HG02938 (cell line): ENCODE data around the gene MMS19.
"Not testable (repeated sequence)": the region's sequence is repeated elsewhere in the genome, so short reads cannot be mapped to it uniquely, and the experiment has no call there.

Experiments used
- ATAC-seq: cut with Tn5 transposase; IDR thresholded peaks from one replicate; pipeline ENCODE4 v1.9.1; 2021; ENCODE audit warnings: mild to moderate bottlenecking, moderate library complexity; ENCODE audit not compliant: unreplicated experiment

Gene MMS19

GRCh38 chr10:97503406-97503805, 5.2 kb upstream of the MMS19 start:
- no peak for ATAC-seq

DNA sequence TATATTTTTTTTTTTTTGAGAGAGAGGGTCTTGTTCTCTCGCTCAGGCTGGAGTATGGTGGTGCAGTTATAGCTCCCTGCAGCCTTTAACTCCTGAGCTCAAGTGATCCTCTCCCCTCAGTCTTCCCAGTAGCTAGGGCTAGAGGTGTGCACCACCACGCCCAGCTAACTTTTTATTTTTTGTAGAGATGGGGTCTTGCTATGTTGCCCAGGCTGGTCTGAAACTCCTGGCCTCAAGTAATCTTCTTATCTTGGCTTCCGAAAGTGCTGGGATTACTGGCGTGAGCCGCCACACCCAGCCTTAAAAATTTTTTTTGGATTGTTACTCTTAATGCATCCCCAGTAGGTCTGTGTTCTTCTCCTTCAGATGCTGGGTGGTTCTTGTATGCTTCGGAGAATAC, 4.7 kb upstream of the MMS19 start:
- no peak for ATAC-seq

DNA sequence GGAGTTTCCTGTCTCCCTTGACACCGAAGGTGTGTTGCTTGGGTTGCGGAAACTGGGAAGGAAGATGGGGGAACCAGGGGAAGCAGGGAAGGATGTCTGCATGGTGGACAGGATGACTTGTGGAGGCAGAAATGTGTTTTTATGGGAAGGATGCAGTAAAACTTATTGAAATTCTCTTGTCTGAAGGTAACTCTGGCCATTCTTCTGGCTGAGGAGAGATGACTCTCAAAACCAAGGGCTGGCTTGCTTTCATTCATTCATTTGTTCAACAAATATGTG, 2.0 kb upstream of the MMS19 start:
- ATAC-seq = no peak

- ATAC-seq = no peak
Observed at GRCh38 chr10:97499561-97500296, 1.5 kb upstream of the MMS19 start.

DNA sequence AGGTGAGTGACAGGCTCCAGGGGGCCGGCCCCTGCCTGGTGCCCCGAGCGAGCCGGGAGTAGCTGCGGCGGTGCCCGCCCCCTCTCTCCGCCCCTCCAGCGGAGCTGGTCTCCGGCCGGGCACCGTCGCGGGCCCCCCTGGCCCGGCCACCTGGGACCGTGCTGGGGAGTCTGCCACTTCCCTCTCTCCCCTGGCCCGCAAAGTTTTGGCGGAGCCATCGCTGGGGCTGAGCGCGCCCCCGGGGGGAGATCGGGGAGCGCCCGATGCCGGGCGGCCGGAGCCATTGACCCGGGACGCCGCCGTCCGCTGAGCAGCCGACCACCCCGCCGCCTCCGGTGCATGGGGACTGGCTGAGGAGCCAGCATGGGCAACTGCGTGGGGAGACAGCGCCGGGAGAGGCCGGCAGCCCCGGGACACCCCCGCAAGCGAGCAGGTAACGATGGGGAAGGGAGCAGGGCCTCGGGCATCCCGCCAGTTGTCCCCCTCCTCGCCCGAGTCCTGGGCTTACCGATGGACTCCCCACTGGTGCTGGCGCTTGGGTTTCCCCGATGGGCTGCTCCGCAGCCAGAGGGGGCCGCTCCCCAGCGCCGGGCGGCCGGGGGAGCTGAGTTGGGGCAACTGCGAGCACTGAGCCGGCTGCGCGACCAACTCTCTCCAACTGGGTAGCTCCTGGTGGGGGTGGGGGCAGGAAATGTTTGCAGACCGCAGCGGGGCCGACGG, 779 bp upstream of the MMS19 start, which contains the start of gene UBTD1:
Gene UBTD1 (plus strand): TSS at position 84 of the 720 bp plus-strand sequence. CDS start 280 bp downstream, at position 364.
- peak; percentile 13 for ATAC-seq

DNA sequence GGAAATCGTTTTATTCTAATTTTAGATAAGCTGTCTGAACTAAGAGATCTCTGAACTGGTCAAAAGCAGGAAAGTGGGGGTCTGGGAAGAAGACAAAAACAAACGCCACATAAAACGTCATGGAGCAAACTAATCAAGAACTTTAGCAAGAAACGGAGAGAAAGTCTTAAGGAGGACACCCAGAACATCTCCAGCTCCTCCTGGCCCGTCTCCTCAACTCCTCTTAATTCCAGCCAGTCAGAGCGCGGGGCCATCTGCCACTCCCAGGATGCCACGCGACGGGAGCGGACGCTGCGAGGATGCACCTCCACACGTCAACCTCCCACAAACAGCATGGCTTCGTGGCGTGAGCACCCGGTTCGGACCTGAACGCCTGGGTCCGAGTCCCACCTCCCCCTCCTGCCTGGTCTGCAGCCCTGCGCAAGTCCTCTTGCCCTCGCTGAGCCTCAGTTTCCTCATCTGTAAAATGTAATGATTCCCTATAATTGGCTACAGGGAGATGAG, 598 bp downstream of the MMS19 start:
- no peak for ATAC-seq

GRCh38 chr10:97494863-97495506, 3.2 kb downstream of the MMS19 start:
- no peak for ATAC-seq

GRCh38 chr10:97494151-97494550, 4.1 kb downstream of the MMS19 start:
- no peak for ATAC-seq

- no peak for ATAC-seq
Observed at GRCh38 chr10:97490592-97490991, 7.6 kb downstream of the MMS19 start.

GRCh38 chr10:97485647-97486281, 12.5 kb downstream of the MMS19 start:
- ATAC-seq = no peak

DNA sequence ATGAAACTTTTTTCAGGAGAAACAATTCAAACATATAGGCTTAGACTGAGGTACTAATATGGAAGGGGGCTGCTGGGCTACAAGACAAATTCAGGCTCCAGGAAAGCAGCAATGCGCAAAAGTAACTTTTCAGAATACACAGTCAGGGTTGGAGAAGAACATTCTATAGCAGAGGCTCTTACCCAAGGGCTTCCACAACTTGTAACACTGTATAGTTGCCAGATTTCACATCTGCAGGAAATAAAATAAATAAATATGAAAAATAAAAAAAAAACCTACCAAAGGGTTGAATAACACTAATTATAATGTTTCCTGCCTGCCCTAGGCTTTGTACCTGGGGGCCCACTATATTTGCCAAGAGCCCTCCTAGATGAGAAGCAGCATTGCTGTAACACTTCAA, 14.3 kb downstream of the MMS19 start:
- ATAC-seq = no peak

- no peak for ATAC-seq
Observed at GRCh38 chr10:97483506-97483905, 14.7 kb downstream of the MMS19 start.

- no peak for ATAC-seq
Observed at GRCh38 chr10:97482381-97482780, 15.8 kb downstream of the MMS19 start.

DNA sequence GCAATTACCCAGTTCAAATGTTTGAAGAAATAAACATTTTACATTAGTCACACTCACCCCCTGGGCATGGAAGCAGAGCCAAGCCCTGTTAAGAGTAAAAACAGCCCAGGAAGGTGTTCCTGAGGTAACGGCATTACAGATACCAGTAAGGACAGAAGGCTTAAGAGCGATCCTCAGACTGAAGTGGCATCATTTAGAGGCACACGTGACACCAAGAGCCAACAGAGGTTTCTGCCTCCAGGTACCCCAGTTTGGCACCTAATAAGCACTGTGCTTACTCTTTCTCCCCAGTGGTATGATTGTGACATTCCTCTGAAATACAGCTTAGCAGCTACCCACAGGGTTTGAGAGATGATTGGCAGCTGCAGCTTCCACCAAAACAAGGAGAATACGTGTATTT, 17.2 kb downstream of the MMS19 start:
- no peak for ATAC-seq

GRCh38 chr10:97479939-97480338, 18.3 kb downstream of the MMS19 start:
- no peak for ATAC-seq

DNA sequence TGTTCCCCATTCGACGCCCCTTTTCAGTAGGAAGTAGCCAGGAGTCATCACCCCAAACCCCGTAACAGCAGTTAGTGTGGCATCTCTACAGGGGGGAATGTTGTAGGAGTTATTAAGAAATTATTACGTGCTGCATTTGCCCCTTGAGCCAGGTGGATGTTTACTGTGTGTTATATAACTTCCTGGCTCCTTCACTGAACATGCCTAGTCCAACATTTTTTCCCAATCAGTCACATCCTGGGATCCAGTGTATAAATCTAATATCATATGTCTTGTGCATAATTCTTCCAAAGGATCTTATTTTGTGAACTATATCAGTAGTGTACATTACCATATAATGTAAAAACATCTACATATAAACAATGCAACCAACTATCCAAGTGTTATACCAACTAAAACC, 18.8 kb downstream of the MMS19 start:
- ATAC-seq = not testable (repeated sequence)

DNA sequence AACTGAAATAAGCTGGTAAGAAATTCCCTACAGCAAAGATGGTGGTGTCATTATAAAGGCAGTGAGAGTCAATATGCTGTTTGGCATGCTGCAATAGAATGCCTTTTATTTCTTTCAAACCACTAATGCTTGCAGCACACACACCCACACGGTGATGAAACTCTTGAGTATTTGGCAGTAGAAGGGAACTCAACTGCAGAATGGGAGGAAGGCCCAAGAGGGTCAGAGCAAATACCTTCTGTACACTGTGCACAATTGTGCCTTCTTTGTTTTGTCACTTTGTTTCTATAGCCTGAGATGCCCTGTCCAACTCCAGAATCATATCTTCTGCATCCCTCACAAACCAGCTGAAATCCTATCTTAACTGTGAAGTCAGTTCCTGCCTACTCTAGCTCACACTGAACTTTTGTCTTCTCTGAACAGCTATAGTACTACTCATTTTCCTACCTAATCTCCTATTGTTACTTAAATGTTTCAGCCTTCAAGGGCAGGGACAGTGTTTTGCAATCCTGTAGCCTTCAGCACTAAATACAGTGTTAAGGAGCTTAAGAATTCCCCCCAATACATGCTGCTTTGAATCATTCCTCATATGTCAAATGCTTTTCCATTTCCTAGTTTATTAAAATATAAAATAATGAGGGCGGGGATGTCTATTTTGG, 22.2 kb downstream of the MMS19 start:
- no peak for ATAC-seq

GRCh38 chr10:97474918-97475317, 23.3 kb downstream of the MMS19 start:
- no peak for ATAC-seq

- not testable (repeated sequence) for ATAC-seq
Observed at GRCh38 chr10:97468781-97469180, 29.4 kb downstream of the MMS19 start.

DNA sequence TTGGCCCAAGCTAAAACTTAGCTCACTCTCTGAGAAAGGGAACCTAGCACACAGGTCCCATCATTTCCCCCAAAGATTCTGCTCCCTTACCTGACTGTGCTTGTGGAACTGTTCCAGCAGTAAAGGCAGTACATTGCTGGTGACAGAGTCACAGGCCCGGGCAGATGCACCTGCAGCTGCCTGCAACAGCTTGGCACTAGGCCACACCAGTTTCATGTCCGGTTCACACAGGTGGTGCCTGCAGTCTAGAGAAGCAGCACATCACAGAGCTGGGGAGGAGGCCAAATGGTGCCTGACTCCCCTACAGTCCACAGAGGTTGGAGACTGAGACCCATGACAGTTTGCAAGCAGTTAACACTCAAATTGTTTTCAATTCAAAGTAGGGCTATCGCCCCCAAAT, 30.1 kb downstream of the MMS19 start:
- ATAC-seq = no peak

DNA sequence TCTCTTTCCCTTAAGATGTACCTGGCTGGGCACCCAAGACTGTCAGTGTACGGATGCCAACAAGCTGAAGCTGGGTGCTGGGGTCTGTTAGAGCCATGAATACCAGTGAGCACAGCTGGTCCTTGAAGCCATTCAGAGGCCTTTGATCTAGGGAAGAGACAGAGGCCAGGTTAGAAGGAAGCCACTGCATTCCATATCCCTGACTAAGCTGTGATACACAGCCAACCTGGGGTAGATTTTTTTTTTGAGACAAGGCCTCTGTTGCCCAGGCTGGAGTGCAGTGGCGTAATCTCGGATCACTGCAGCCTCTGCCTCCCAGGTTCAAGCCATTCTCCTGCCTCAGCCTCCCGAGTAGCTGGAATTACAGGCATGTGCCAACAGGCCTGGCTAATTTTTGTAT, 31.5 kb downstream of the MMS19 start:
- ATAC-seq = no peak
